Heart left ventricle (tissue), 11 donors: ENCODE measurements around the gene KCNQ4. TPM values are rescaled to one million over a fixed set of nuclear protein-coding genes. Genes with fewer than 3 reads are reported as not detected.

Source experiments
- microRNA counts, 2 donors: library from miRNA; unstranded; fragments of <30 nt; microRNA quantifications; one replicate each; lab custom pipeline; 2016
- microRNA-seq, 4 donors: library from miRNA; unstranded; fragments of <30 nt; microRNA quantifications; one replicate each; pipeline versions ENCODE4 to v1.2.0, GENCODE V29; 2017 to 2020
- polyA plus RNA-seq, 2 donors: library from polyadenylated mRNA; stranded (reverse); fragments of 200-250 nt; gene quantifications; one replicate each; pipeline ENCODE4 v1.2.3, GENCODE V29; 2013
- total RNA-seq, 9 donors: library from RNA; depleted of rRNA in 2 of 9; stranded (reverse); fragments of >200 nt in 2 of 9; fragmentation: NEBNext Ultra II Directional in 3 of 9; extraction: Animal tissue kit (Norgen Biotek cat#: 25700) in 3 of 9; gene quantifications; one replicate each; pipeline versions ENCODE4 v1.1.0 to v1.2.4, GENCODE V29; 2016 to 2023
- donor health status: ischemic (EF 13 %, LVEDD 7.1; RV severe dilation, severe dysfunction).
- donor health status: healthy with polysubstance abuse.
- donor health status: DM: no; HTN: yes; CAD: no.
- donor health status: DM: no; HTN: no; CAD: no.
- donor health status: ischemic (EF 25% LVEDD 5.7; RV mildly dilated, moderate dysfunction).
- donor health status: healthy.
- donor health status: DM: yes; HTN: yes; CAD: no.
- donor health status: PGD.
- donor health status: nonischemic (EF 23%, LVEDD 6.1; RV moderate dilation, normal function).

Gene KCNQ4
- total and polyA plus RNA-seq, 11 donors, result 1.3 to 4.4 (median 1.9) TPM

MicroRNAs encoded within 50 kb of the gene (microRNA counts, 767-probe panel; counts per million panel counts)
- microRNA hsa-miR-30c-5p (lab: Ali Mortazavi, UCI) (3,871 to 4,035 counts per million in 2 donors), microRNA hsa-miR-30e-5p (lab: Ali Mortazavi, UCI) (3,130 to 3,481 counts per million in 2 donors)

Small RNAs within 50 kb of the gene (microRNA-seq; reads per million reads assigned to microRNA genes)
- gene MIR30C1 (130 to 209 (median 164) reads per million in 4 donors), gene MIR30E (8,398 to 25,707 (median 16,198) reads per million in 4 donors)

Other genes starting within 250 kb of the KCNQ4 start
- gene RIMS3, start 118.1 kb upstream of the KCNQ4 start, total RNA-seq, result 1 to 10 TPM in 5 of 9 donors, under 1 TPM in 4; 0.56 to 3.0 (median 1.1) TPM
- under 1 TPM; 0.23 to 0.30 TPM for gene RIMS3, start 118.1 kb upstream of the KCNQ4 start, polyA plus RNA-seq
- gene NFYC, start 92.1 kb upstream of the KCNQ4 start, total RNA-seq, result 10 to 100 TPM; 52.6 to 82.8 (median 69.4) TPM
- gene NFYC, start 92.1 kb upstream of the KCNQ4 start, polyA plus RNA-seq, result 10 to 100 TPM; 45.2 to 52.8 TPM
- 10 to 100 TPM; 23.7 to 49.5 (median 34.3) TPM for gene CITED4, start 78.6 kb downstream of the KCNQ4 start, total RNA-seq
- gene CITED4, start 78.6 kb downstream of the KCNQ4 start, polyA plus RNA-seq, result 10 to 100 TPM in 1 of 2 donors, 1 to 10 TPM in 1; 3.2 to 19.1 TPM
- gene CTPS1, start 195.9 kb downstream of the KCNQ4 start, total RNA-seq, result 10 to 100 TPM in 3 of 9 donors, 1 to 10 TPM in 6; 5.4 to 14.0 (median 7.4) TPM
- 10 to 100 TPM in 1 of 2 donors, 1 to 10 TPM in 1; 3.7 to 22.5 TPM for gene CTPS1, start 195.9 kb downstream of the KCNQ4 start, polyA plus RNA-seq
- gene SLFNL1, start 237.9 kb downstream of the KCNQ4 start, total RNA-seq, result under 1 TPM in 7 of 9 donors, not detected in 2; 0.08 to 0.25 (median 0.12) TPM
- under 1 TPM; 0.11 to 0.12 TPM for gene SLFNL1, start 237.9 kb downstream of the KCNQ4 start, polyA plus RNA-seq